ENCODE measurements around the gene SLC25A45. TPM values are rescaled to one million over a fixed set of nuclear protein-coding genes. Genes with fewer than 3 reads are reported as not detected.
"Not testable (repeated sequence)": the region's sequence is repeated elsewhere in the genome, so short reads cannot be mapped to it uniquely, and the experiment has no call there.

SLC25A45 gene
- total and polyA plus RNA-seq, 9 donors: 2.7 to 8.7 (median 3.4) TPM

DNA sequence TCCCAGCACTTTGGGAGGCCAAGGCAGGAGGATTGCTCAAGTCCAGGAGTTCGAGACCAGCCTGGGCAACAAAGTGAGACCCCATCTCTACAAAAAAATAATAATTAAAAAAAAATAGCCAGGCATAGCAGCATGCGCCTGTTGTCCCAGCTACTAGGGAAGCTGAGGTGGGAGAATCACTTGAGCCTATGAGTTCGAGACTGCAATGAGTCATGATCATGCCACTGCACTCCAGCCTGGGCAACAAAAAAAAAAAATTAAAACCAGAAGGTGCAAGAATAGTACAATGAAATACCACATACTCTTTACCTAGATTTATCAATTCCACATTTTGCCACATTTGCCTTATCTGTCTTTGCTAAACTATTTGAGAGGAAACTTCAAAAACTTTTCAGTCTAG is 40.6 kb downstream of the SLC25A45 start:
- DNase-seq: no peak
- intact Hi-C loops (cut with DNase I): no loop called here
- WGBS, 3 donors: 90 to 93% (median 91%) methylated on average over 3 of the region's 3 CpGs
- Histone ChIP-seq H3K36me3 (no peaks in the 10 kb centered on the region), H3K4me3 (no peak overlapping the region), H3K27ac (no peak overlapping the region), H3K4me1 (ENCODE audit: insufficient read depth) (peaks cover 2% of the 10 kb centered on the region), H3K27me3 (no peaks in the 10 kb centered on the region), H3K9me3 (no peaks in the 10 kb centered on the region)
- TF ChIP-seq, protein P1, sequence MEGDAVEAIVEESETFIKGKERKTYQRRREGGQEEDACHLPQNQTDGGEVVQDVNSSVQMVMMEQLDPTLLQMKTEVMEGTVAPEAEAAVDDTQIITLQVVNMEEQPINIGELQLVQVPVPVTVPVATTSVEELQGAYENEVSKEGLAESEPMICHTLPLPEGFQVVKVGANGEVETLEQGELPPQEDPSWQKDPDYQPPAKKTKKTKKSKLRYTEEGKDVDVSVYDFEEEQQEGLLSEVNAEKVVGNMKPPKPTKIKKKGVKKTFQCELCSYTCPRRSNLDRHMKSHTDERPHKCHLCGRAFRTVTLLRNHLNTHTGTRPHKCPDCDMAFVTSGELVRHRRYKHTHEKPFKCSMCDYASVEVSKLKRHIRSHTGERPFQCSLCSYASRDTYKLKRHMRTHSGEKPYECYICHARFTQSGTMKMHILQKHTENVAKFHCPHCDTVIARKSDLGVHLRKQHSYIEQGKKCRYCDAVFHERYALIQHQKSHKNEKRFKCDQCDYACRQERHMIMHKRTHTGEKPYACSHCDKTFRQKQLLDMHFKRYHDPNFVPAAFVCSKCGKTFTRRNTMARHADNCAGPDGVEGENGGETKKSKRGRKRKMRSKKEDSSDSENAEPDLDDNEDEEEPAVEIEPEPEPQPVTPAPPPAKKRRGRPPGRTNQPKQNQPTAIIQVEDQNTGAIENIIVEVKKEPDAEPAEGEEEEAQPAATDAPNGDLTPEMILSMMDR (IDR thresholded peaks at IDR 0.05): no peak
- no peak for TF ChIP-seq EP300 (IDR thresholded peaks at IDR 0.05)
- no peak for TF ChIP-seq POLR2A (IDR thresholded peaks at IDR 0.05)

DNA sequence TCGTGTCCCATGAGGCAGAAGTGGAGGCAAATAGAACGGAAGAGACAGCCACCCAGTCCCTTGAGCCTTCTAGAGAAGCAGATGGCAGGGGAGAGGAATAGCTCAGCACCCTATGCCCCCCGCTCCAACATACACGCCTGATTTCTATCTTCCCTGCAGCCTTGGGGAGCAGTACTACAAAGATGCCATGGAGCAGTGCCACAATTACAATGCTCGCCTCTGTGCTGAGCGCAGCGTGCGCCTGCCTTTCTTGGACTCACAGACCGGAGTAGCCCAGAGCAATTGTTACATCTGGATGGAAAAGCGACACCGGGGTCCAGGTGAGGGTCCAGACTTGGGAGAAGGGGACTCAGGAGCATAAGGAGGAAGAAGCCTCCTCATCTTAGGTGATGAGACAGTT is 42.2 kb downstream of the SLC25A45 start:
- no peak overlapping the region for H3K4me3 ChIP-seq
- TF ChIP-seq, protein P1 (IDR thresholded peaks at IDR 0.05): no peak
- TF ChIP-seq EP300 (IDR thresholded peaks at IDR 0.05): no peak
- no peak for TF ChIP-seq POLR2A (IDR thresholded peaks at IDR 0.05)
- no peak for DNase-seq
- H3K27ac ChIP-seq: no peak overlapping the region
- no peaks in the 10 kb centered on the region for H3K27me3 ChIP-seq
- H3K36me3 ChIP-seq: no peaks in the 10 kb centered on the region
- 88 to 91% (median 91%) methylated on average over 11 of the region's 11 CpGs for WGBS, 3 donors
- H3K4me1 ChIP-seq (ENCODE audit: insufficient read depth): peaks cover 4% of the 10 kb centered on the region
- H3K9me3 ChIP-seq: no peaks in the 10 kb centered on the region
- intact Hi-C loops (cut with DNase I): no loop called here

DNA sequence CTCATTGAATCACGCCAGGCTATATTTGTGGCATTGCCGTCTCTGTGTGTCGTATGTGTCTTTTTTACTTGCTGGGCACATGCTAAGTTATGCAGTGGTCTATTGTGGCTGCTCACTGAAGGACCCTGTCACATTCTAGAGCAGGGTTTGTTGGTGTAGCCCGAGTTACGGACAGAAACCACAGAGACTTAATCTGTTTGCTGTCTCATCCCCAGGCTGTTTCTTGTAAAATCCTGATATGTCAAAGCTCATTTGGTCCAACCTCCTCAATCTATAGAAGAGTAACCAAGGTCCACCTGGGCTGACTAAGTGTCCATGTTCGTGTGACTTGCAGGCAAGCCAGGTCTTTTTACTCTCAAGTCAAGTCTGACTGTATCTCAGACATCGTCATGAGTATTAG is 43.8 kb downstream of the SLC25A45 start:
- TF ChIP-seq EP300 (IDR thresholded peaks at IDR 0.05) (no peak), POLR2A (IDR thresholded peaks at IDR 0.05) (no peak)
- TF ChIP-seq, protein P1 (IDR thresholded peaks at IDR 0.05): no peak
- no peaks in the 10 kb centered on the region for H3K9me3 ChIP-seq
- 82 to 87% (median 83%) methylated on average over 7 of the region's 7 CpGs for WGBS, 3 donors
- intact Hi-C loops (cut with DNase I): no loop called here
- no peak for DNase-seq
- H3K27me3 ChIP-seq: no peaks in the 10 kb centered on the region
- H3K27ac ChIP-seq: no peak overlapping the region
- no peaks in the 10 kb centered on the region for H3K36me3 ChIP-seq
- H3K4me1 ChIP-seq (ENCODE audit: insufficient read depth): peaks cover 8% of the 10 kb centered on the region
- H3K4me3 ChIP-seq: no peak overlapping the region

DNA sequence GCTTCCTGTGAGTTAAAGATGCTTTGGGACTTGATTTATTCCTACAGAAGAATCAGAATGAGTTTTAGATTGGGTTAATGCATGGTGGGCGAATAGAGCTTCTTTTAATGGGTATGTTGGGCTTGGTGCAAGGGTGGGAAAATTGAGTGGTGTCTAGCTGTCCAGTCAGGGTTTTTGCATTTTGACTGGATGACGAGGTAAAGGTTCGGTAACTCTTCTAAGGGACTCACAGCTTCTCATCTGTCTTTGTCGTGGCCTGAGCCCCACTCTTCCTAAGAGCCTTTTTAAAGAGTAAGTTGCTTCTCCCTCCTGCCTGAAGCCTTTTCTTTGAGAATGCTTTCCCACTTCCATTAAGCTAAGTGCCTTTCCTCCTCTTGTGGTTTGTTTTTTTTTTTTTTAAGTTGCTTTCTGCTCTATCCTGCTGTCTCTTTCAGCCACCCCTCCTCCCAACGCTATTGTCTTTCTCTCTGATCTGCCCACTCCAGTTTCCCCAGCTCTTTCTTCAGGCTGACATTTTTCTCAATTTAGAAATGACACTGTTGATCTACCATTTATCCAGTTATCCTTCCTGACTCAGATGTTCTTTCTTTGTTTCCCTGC is 47.6 kb downstream of the SLC25A45 start:
- Histone ChIP-seq H3K9me3 (no peaks in the 10 kb centered on the region), H3K4me3 (peak overlapping the region; percentile 89), H3K27ac (peak overlapping the region; percentile 76 to 85), H3K27me3 (no peaks in the 10 kb centered on the region), H3K36me3 (no peaks in the 10 kb centered on the region), H3K4me1 (ENCODE audit: insufficient read depth) (peaks cover 8% of the 10 kb centered on the region)
- DNase-seq: no peak
- TF ChIP-seq EP300 (IDR thresholded peaks at IDR 0.05) (no peak), POLR2A (IDR thresholded peaks at IDR 0.05) (no peak)
- TF ChIP-seq, protein P1 (IDR thresholded peaks at IDR 0.05): no peak
- intact Hi-C loops (cut with DNase I): no loop called here
- 13 to 16% (median 13%) methylated on average over 5 of the region's 5 CpGs for WGBS, 3 donors

DNA sequence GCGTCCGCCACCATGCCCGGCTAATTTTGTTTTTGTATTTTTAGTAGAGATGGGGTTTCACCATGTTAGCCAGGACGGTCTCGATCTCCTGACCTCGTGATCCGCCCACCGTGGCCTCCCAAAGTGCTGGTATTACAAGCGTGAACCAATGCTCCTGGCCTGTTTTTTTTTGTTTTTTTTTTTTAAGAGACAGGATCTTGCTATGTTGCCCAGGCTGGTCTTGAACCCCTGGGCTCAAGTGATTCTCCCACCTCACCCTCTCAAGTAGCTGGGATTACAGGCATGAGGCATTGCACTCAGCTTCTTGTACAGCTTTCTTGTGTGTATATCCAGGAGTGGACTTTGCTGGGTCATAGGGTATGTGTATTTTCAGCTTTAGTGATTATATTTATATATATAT is 49.9 kb downstream of the SLC25A45 start:
- intact Hi-C loops (cut with DNase I); H3K27ac ChIP-seq; DNase-seq; H3K4me3 ChIP-seq; H3K4me1 ChIP-seq (ENCODE audit: insufficient read depth); H3K27me3 ChIP-seq; H3K9me3 ChIP-seq; H3K36me3 ChIP-seq: not testable (repeated sequence)
- WGBS, 3 donors: 83 to 91% (median 89%) methylated on average over 9 of the region's 9 CpGs
